AG08396 (cell line): Measurements from ENCODE around the gene RP2.

ENCODE experiments used
- DNase-seq: peaks from one replicate; pipeline ENCODE4 v3.0.0; 2012; ENCODE audit warnings: low spot score, mixed read lengths

Gene RP2

GRCh38 chrX:46844913-46845312 is 8.1 kb downstream of the RP2 start:
- no peak for DNase-seq

- no peak for DNase-seq
Observed at GRCh38 chrX:46849933-46850332, 13.1 kb downstream of the RP2 start.

GRCh38 chrX:46850771-46851170 is 13.9 kb downstream of the RP2 start:
- DNase-seq: no peak

GRCh38 chrX:46856483-46856882 is 19.6 kb downstream of the RP2 start:
- no peak for DNase-seq

GRCh38 chrX:46860557-46860956 is 23.7 kb downstream of the RP2 start:
- DNase-seq: no peak

- no peak for DNase-seq
Observed at GRCh38 chrX:46863072-46863471, 26.2 kb downstream of the RP2 start.

- DNase-seq: no peak
Observed at GRCh38 chrX:46864606-46865005, 27.8 kb downstream of the RP2 start.

- DNase-seq: peak; percentile 23
Observed at GRCh38 chrX:46865281-46865680, 28.4 kb downstream of the RP2 start.

- DNase-seq: no peak
Observed at GRCh38 chrX:46866726-46867125, 29.9 kb downstream of the RP2 start.

GRCh38 chrX:46873746-46874145 is 36.9 kb downstream of the RP2 start:
- DNase-seq: no peak

GRCh38 chrX:46876901-46877300 is 40.1 kb downstream of the RP2 start:
- DNase-seq: no peak

- no peak for DNase-seq
Observed at GRCh38 chrX:46882266-46882665, 45.4 kb downstream of the RP2 start.

- DNase-seq: no peak
Observed at GRCh38 chrX:46884799-46885198, 48.0 kb downstream of the RP2 start.

GRCh38 chrX:46898207-46898606 is 61.4 kb downstream of the RP2 start:
- no peak for DNase-seq

GRCh38 chrX:46903458-46904242 is 66.8 kb downstream of the RP2 start:
- DNase-seq: peak; percentile 82

- DNase-seq: no peak
Observed at GRCh38 chrX:46904626-46905025, 67.8 kb downstream of the RP2 start.

- DNase-seq: no peak
Observed at GRCh38 chrX:46910415-46910814, 73.6 kb downstream of the RP2 start.

- peak; percentile 81 for DNase-seq
Observed at GRCh38 chrX:46912098-46912602, 75.3 kb downstream of the RP2 start, which contains the start of gene JADE3. JADE3 (plus strand) TSS chrX:46912421; CDS start chrX:46984895, 72,474 bp downstream.

GRCh38 chrX:46912603-46913491 is 76.0 kb downstream of the RP2 start:
- peak; percentile 76 for DNase-seq

- peak; percentile 9 for DNase-seq
Observed at GRCh38 chrX:46913667-46914066, 76.8 kb downstream of the RP2 start.

- DNase-seq: no peak
Observed at GRCh38 chrX:46916273-46916672, 79.4 kb downstream of the RP2 start.

GRCh38 chrX:46917622-46918021 is 80.8 kb downstream of the RP2 start:
- DNase-seq: no peak

GRCh38 chrX:46918434-46918833 is 81.6 kb downstream of the RP2 start:
- DNase-seq: no peak
